CD4-positive, alpha-beta T cell treated with Interferon alpha-2 for 1 hour (primary cell): Measurements from ENCODE around the gene HOXB4.
A peak's percentile ranks its signal among the peaks of the same experiment; 100 is the strongest.
"Not testable (repeated sequence)": the region's sequence is repeated elsewhere in the genome, so short reads cannot be mapped to it uniquely, and the experiment has no call there.

Source experiments
- DNase-seq, 2 donors: peaks; one replicate each; pipeline ENCODE4 v3.0.0-alpha.2; 2020 to 2022

Gene HOXB4

DNA sequence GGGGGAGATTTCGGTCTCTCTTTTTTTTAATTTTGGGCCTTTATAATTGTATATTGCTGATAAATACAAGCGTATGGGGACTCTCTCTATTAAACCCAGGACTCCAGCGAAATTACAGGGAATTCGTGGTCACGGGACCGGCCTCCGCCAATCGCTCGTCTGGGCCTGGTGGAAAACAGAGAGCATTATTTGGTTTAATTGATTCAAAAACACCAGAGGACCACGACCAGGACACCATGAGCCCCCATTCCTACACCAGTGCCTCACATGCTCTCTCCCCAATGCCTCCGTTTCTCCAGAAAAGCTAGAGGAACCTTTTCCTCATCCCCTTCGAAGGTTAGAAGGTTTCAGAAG, 33.2 kb downstream of the HOXB4 start, which contains the start of gene HOXB2:
Gene HOXB2 (minus strand): TSS at position 88 of the 354 bp plus-strand sequence. CDS start 198 bp downstream, outside the sequence.
- no peak for DNase-seq

DNA sequence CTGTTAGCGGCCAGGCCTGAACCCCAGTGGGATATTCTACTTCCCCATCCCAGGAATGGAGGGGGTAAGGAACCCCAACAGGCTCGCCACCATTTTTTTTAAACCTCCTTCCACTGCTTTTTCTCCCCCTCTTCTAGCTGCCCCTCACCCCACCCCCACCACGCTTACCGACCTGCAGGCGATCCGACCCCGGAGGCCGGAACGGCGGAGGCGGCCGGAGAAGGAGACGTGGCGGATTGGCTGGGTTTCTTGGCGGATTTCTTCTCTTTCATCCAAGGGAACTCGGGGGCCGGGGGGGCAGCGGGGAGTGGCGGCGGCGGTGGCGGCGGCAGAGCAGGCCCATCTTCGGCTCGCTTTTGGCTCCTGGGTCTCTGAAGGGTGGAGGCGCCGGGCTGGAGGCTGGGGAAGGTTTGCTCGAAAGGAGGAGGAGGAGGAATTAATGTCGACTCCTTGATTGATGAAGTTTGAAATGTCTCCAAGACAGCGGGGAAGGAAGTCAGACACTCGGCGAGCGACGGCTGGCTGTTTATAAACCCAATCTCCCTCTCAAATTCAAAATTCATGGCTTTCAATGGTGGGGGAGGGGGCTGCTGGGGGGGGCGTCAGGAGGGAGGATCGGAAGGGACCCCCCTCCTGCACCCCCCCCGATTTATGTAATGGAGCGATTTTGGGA, 33.7 kb downstream of the HOXB4 start:
- DNase-seq = peak in 1 of 2 donors; percentile 51

DNA sequence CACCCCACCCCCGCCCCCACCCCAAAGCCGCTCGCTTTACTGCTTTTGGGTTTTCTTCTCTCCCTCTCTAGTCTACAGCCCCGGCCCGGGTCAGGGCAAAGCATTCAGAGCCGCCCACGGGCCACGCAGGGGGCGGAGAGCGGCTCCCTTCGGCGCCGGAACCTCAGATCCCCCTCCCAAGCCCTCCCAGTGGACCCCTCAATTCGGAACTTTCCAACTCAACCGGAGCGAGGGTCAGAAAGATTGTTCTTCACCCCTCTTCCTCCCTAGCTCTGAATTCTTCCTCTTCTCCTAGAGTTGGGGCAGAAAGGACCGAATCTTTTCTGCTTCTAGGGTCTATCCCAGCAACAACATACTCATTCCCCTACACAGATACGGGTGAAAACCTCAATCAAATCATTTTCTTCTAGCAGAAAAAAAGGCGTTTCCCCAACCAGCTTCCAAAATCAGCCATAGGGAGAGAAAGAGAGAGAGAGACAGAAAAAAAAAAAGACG, 34.2 kb downstream of the HOXB4 start:
- DNase-seq = peak in 1 of 2 donors; percentile 10

- peak; percentile 54 to 70 for DNase-seq
Measured at GRCh38 chr17:48543107-48543853, 34.9 kb downstream of the HOXB4 start.

DNA sequence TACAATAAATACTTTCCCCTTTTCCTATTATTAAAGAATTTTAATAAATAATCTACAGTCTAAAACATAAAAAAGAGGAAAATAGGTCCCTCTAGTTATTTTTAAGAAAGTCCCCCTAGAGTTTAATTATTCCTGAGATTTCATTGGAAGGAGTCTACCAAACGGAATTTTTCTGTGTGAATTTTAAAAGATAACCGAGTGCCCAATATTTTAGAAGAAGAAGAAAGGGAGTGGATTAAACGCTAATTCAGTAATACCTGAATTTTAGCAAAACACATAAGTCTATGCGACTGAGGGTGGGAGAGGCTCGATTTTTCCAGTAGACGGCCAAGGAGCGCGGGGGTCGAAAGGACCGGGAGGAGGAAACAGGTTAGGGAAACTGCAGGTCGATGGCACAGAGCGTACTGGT, 35.4 kb downstream of the HOXB4 start:
- no peak for DNase-seq

DNA sequence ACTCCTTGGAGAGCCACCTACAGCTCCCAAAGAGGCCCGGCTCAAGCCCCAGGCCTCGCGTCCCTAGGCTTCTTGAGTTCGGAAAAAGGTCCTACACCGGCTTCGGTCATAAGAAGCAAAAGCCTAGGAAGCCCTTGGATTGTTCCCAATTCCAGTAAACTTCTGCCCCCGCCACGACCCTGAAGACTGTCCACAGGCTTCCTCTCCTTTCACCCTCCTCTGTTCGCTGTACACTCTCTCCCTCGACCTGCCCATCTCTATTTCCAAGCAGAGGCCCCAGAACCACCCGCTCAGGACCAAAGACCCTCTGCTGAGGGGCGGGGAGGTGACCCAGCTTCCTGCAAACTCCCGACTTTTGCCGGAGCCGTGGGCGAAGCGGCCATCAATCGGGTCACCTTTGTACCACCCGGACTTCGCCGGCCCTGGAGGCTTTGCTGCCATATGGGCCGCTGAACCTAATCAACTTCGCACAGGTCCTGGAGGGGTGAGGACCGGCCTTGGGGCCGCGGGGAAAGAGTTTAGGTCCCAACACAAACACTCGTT, 36.0 kb downstream of the HOXB4 start:
- DNase-seq = peak in 1 of 2 donors; percentile 36

DNA sequence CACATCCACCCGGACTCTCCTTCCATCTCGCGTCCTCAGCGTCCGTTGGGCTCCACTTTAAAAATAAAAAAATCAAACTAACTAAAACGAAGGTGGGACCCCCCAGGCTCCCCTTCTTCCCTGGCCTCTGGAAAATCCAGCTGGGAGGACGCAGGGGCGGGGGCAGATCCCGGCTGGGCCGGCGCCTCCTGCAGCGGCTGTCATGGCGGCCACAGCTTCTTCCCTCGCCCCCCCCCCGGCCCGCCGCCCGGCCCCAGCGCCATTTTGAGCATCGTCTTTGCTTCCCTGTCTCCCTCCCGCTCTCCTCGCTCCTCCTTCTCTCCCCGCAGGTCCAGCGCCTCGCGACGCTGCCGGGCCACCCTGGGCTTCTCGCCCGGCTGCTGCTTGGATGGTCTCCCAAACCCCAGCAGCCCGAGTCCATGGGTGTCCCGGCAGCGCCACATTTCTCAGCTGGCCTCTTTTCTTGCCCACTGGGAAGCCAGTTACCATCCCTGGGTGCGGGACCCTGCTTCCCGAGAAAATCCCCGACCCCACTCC, 36.5 kb downstream of the HOXB4 start:
- peak; percentile 18 to 50 for DNase-seq

DNA sequence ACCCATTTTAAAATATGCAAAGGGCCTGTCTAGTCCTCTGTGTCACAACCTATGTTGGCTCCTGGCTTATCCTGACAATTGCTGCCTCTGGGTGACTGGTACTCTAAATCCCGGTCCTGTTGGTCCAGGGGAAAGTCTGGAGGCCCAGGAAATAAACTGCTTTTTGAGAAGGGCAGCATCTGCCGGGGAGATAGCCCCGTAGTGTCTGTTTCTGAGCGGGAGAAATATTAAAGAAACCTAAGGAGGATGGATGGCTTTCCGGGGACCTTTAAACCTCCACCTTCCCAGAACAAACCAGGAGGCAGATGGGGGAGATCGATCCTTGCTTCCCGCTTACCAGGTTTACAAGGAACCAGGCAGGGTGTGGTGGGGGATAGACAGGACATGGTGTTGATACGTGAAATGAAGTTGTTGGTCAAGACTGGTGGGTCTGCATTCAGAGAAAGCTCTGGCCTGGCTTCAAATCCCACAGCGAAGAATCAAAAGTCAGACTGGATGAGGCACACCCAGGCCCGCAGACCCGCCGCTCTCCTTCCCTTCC, 37.0 kb downstream of the HOXB4 start:
- DNase-seq = no peak

DNA sequence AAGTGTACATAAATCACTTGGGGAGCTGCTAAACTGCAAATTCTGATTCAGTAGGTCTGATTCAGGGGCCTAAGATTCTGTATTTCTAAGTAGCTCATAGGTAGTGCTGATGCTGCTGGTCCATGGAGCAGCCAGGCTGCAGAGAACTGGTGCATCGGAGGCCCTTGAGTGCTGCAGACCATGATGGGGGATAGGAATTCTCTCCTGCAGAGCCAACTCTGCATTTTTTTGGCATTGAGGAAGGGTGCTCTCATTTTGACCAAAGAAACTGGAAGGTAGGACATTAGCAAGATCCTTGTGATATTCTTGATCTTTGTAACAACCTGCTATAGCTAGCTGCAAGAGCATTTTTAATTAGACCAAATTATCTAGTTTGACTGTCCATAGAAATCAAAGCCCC, 37.9 kb downstream of the HOXB4 start:
- no peak for DNase-seq

GRCh38 chr17:48539177-48539576, 39.0 kb downstream of the HOXB4 start:
- no peak for DNase-seq

DNA sequence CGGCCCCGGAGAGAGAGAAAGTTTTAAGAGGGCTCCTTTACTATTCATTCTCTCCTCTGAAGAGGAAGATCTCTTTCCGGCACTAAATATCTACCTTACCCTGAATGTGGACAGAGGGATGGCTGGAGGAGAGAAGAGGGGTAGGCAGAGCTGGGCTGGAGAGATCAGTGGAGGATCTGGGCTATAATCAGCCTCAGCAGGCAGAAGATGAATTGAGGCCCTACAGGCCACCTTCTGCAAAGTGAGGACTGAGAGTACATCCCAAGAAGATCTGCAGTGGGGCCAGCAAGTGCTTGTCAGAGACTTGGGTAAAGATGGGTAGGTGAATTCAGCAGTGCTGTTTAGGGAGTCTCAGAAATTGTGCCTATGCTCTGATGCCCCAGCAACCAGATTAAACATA, 40.8 kb downstream of the HOXB4 start:
- DNase-seq = no peak

GRCh38 chr17:48535793-48536559, 42.2 kb downstream of the HOXB4 start:
- not testable (repeated sequence) for DNase-seq

DNA sequence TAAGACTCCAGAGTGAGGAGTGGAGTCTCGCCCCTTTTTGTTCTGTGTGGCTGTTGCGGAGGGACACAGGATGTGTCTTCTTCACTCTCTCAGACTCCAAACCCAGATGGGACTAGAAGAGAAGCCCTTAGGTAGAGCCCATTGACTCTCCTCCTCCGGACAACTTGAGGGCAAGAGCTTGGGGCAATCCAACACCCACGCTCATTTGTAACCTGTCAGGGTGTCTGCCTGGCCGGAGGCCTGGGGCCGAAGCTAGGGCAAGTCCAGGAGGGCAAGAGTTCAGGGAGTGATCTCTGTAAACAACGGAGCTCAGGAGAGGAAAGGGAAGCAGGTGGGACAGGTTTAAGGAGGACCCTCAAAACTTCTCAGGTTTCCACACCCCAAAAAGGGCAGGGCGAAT, 45.9 kb downstream of the HOXB4 start:
- DNase-seq = no peak

- DNase-seq = no peak
Measured at GRCh38 chr17:48530887-48531272, 47.3 kb downstream of the HOXB4 start, which contains the start of gene HOXB1. HOXB1 (minus strand) TSS chr17:48531011; CDS start chr17:48530904, 107 bp downstream.

DNA sequence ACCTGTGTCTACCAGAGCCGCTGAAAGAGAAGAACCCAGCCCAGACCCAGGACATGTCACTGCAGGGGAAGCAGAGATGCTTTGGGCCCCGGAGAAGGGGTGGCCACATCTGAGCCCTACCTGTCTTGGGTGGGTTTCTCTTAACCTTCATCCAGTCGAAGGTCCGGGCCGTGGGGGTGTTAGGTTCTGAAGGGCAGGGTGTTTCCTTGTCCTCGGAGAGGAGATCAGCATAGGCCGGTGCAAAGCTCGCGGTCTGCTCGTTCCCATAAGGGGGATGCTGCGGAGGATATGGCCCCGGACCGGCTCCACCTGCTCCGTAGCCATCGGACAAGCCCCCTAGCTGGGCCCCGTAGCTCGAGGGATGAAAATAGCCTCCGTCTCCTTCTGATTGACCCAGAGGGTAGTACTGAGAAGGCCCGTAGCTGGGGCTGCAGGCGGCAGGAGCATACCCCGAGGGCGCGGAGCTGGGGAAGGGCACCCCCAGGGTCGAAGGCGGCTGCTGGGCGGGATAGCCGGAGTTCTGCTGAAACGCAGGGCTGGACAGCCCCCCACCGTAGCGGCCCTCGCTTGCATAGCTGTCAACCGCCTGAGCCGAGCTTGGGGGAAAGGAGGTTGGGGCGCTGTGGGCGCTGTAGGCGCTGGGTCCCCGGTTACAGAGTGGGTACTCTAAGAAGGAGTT, 47.8 kb downstream of the HOXB4 start:
- DNase-seq = no peak

GRCh38 chr17:48529683-48530009, 48.5 kb downstream of the HOXB4 start:
- no peak for DNase-seq

DNA sequence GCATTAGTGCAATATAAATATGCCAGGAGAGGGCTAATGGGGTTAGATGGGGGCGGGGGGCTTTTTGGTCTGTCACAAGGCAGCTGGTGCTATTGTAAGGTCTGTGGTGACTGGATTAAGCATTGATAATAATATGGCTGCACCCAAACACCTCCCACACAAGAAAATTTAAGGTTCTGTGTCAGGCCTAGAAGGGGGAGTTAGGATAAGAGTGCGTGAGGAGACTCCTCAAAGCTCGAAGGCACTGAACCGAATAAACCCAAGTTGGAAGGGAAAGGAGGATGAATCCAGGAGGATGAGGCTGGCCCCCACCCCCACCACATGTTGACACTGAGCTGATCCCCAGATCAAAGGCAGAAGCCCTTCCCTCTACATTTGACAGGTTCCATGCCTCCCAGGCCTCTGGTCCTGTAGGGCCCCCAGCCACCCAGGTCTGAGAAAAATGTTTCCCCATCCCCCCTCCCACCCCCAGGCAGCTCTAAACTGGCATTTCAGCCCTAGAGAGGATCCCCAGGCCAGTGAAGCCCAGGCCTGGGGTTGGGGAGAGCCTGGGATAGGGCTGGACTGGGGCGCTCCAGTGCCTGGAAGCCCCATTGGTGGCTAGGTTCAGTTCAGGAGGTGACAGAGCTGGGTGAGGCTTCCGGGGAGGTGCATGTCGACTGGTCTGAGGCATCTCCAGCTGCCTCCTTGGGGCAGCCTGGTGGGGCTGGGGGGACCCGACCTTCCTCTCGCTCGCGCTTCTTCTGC, 49.0 kb downstream of the HOXB4 start:
- DNase-seq = no peak

DNA sequence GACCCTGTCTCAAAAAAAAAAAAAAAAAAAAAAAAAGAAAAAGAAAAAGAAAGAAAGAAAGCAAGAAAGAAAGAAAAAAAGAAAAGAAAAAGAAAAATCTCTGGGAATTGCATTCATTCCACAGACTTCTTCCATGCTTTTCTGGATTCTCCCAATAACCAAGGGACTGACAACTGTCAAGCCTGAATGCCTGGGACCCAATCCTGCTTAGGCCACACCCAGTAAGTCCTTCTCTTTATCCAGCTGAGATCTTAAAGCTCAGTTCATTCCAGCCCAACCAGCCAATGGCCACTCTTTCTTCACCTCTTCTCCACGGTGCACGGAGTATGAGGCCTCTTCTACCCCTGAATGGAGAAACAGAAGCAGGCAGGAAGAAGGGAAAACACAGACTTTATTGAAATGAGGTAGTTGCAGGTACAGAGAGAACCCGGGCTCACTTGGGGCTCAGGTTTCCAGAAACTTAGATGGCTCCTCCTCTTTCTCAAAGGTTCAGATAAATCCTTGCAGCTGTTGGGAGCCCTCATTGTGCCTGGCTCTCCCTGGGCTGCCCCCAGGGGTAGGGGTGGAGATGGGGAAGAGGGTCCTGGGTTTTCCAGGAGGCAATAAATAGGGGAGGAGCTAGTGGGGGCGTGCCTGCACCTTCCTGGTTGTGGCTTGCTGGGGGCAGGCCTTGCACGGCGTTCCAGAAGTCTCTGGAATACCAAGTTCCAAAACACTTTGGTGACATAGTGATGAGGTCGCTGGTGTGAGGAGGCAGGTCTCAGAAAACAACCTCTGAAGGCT, 49.8 kb downstream of the HOXB4 start:
- DNase-seq = no peak

DNA sequence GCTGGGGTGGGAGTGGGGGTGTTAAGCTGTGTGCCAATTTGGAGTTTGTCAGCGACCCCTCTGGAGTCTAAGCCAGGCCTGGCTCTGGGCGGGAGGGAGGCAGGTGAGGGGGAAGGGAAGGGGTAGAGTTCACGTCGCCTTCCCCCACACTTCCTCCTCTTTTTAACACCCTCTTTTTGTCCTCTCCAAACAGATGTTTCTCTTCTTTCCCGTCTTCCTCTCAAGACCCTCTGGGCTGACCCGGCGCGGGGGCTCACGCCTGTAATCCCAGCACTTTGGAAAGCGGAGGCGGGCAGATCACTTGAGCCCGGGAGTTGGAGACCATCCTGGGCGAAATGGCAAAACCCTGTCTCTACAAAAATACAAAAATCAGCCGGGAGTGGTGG, 50.6 kb downstream of the HOXB4 start:
- DNase-seq = no peak
